Measurements from ENCODE around the gene PELI1.
"Not testable (repeated sequence)": the region's sequence is repeated elsewhere in the genome, so short reads cannot be mapped to it uniquely, and the experiment has no call there.

The PELI1 gene

GRCh38 chr2:64101141-64101591 is 43.1 kb downstream of the PELI1 start:
- TF ChIP-seq CTCF (IDR thresholded peaks at IDR 0.05; ENCODE audit: low read depth, low read length) = no peak
- peak; percentile 66 to 75 for DNase-seq (ENCODE audit: low read depth in 2 of 2)
- H3K4me3 ChIP-seq (replicated peaks in 1 of 2; ENCODE audit: low read depth in 2 of 2, low read length in 2 of 2) = no peak overlapping the region

- not testable (repeated sequence) for DNase-seq (ENCODE audit: low read depth in 2 of 2); H3K4me3 ChIP-seq (replicated peaks in 1 of 2; ENCODE audit: low read depth in 2 of 2, low read length in 2 of 2)
Observed at GRCh38 chr2:64100584-64100983, 43.6 kb downstream of the PELI1 start.

- no peak for TF ChIP-seq CTCF (IDR thresholded peaks at IDR 0.05; ENCODE audit: low read depth, low read length)
- no peak overlapping the region for H3K4me3 ChIP-seq (replicated peaks in 1 of 2; ENCODE audit: low read depth in 2 of 2, low read length in 2 of 2)
- DNase-seq (ENCODE audit: low read depth in 2 of 2) = no peak
Observed at GRCh38 chr2:64094663-64095382, 49.4 kb downstream of the PELI1 start.

GRCh38 chr2:64093341-64093740 is 50.9 kb downstream of the PELI1 start:
- no peak overlapping the region for H3K4me3 ChIP-seq (replicated peaks in 1 of 2; ENCODE audit: low read depth in 2 of 2, low read length in 2 of 2)
- TF ChIP-seq CTCF (IDR thresholded peaks at IDR 0.05; ENCODE audit: low read depth, low read length) = no peak
- DNase-seq (ENCODE audit: low read depth in 2 of 2) = no peak

GRCh38 chr2:64092502-64092901 is 51.7 kb downstream of the PELI1 start:
- TF ChIP-seq CTCF (IDR thresholded peaks at IDR 0.05; ENCODE audit: low read depth, low read length) = no peak
- H3K4me3 ChIP-seq (replicated peaks in 1 of 2; ENCODE audit: low read depth in 2 of 2, low read length in 2 of 2) = no peak overlapping the region
- DNase-seq (ENCODE audit: low read depth in 2 of 2) = no peak

GRCh38 chr2:64090264-64090663 is 54.0 kb downstream of the PELI1 start:
- H3K4me3 ChIP-seq (replicated peaks in 1 of 2; ENCODE audit: low read depth in 2 of 2, low read length in 2 of 2) = no peak overlapping the region
- no peak for TF ChIP-seq CTCF (IDR thresholded peaks at IDR 0.05; ENCODE audit: low read depth, low read length)
- DNase-seq (ENCODE audit: low read depth in 2 of 2) = no peak

GRCh38 chr2:64086347-64087082 is 57.7 kb downstream of the PELI1 start:
- no peak for TF ChIP-seq CTCF (IDR thresholded peaks at IDR 0.05; ENCODE audit: low read depth, low read length)
- no peak for DNase-seq (ENCODE audit: low read depth in 2 of 2)
- H3K4me3 ChIP-seq (replicated peaks in 1 of 2; ENCODE audit: low read depth in 2 of 2, low read length in 2 of 2) = no peak overlapping the region

All from cardiac fibroblast (primary cell).